ENCODE data around the gene OSBPL2.

OSBPL2 gene

DNA sequence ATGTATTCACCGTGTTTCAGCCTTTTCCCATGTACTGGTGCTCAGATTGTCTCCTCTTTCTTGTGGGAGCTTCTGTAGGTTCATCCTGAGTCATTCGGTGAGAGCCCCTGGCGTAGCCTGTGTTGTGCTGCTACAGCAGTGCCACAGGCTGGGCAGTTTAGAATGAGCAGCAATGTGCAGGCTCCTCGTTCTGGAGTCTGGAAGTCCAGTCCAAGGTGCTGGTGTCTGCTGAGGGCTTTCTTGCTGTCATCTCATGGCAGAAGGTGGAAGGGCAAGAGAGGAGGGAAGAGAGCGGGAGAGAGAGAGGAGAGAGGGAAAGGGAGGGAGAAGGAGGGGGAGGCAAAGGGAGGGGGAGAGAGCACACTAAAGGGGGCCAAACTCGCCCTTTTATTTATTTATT, 15.1 kb downstream of the OSBPL2 start:
- DNase-seq (ENCODE audit: low read depth in 4 of 4, low spot score in 1 of 4), result no peak

DNA sequence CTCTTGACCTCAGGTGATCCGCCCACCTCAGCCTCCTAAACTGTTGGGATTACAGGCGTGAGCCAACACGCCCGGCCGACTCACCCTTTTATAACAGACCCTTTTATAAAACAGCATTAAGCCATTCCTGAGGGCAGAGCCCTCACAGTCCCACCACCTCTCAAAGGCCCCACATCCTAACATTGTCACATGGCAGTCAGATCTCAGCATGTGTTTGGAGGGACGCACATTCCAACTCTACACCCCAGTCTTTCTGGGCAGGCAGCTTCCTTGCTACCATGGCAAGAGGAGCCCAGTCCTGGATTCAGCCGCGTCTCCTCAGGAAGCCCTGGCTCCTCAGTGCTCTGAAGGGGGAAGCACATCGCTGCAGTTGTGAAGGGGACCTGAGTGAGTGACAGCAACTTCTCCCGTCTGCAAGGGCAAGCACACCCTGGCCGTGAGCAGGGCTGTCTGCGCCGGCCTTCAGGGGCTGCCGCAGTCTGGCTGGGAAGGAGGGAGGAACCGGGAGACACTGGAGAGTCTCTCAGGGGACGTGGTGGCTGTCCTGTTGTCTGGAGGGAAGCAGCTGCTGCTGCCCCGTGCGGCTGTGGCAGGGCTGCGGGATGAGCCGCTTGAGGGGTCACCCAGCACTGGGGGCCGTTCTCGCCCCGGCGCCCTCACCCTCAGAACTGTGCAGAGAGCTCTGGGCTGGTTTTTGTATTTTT, 15.9 kb downstream of the OSBPL2 start:
- no peak for DNase-seq (ENCODE audit: low read depth in 4 of 4, low spot score in 1 of 4)

DNA sequence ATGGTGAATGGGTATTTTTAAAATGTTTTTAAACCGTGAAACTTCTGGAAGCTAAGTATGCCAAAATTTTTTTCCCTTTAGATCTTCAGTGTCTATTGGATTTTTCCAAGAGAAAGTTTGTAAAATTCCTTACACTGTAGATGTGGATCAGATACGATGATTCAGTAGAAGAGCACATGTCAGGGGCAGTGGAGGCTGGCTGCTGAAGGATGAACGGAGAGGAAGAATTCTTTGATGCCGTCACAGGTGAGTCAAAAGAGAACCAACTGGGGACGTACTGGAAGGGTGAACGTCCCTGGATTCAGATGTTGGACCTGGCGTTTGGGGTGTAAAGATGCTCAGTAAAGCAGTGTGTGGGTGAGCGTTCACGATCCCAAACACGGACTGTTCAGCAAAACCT, 17.7 kb downstream of the OSBPL2 start:
- no peak for DNase-seq (ENCODE audit: low read depth in 4 of 4, low spot score in 1 of 4)

DNA sequence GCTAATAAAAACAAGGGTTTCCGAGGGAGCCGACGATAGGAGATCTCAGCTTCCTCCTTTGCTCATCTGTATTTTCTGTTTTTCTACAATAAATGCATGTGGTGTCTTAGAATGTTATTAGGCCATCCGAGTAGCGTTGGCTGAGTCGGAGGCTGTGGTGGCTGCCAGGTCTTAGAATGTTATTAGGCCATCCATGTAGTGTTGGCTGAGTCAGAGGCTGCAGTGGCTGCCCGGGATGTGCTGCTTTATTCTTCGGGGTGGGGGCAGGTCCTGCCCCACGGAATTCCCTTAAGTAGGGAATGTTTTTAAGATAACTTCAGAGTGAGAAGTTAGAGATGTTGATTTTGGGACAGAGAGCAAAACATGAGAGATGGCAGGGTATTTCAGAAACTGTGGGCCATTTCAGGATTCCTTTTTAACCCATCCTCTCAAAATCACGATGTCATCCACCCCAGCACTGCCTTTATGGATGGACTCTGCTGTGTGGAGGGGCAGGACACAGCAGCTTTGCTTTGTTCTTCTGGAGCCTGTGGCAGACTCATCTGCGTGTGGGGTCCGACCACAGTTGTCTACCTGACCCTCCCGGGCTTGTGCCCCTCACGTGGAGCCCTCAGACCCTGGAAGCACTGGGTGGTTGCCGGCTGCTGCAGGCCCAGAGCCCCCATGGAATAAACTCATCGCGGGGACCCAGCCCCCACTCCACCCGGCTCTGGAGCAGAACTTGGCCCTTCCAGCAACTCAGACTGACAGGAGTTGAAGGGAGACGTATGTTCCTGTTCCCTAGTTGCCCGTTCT, 20.4 kb downstream of the OSBPL2 start:
- no peak for DNase-seq (ENCODE audit: low read depth in 4 of 4, low spot score in 1 of 4)

DNA sequence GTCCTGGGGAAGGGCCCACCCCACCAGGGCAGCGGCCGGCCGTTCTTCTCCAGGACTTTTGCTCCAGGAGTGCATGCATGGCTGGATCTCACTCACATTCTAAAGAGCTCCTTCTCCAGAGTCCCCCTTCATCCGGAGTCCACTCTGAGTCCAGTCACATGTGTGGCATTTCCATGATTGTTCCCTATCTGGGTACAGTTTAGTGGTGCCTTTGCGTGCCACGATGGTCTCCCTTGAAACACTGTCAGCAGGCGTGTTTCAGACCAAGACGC, 20.9 kb downstream of the OSBPL2 start:
- no peak for DNase-seq (ENCODE audit: low read depth in 4 of 4, low spot score in 1 of 4)

DNA sequence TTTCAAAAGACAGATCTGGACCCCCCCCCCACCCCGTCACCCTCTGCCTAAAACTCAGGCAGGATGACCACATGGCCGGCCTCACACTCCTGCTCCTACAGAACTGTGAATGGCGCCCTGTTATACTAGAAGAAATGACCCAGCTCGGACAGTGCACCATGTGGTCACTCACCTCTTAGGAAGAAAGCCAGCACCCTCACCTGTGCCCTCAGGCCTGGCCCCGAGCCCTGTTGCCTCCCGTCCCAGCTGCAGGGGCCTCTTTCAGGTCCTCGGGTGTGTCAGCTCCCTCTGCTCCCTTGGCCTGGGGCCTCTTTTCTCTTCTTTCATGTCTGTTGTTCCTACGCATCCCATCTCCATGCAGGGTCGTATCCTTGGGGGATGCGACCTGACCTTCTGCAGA, 23.7 kb downstream of the OSBPL2 start:
- no peak for DNase-seq (ENCODE audit: low read depth in 4 of 4, low spot score in 1 of 4)

DNA sequence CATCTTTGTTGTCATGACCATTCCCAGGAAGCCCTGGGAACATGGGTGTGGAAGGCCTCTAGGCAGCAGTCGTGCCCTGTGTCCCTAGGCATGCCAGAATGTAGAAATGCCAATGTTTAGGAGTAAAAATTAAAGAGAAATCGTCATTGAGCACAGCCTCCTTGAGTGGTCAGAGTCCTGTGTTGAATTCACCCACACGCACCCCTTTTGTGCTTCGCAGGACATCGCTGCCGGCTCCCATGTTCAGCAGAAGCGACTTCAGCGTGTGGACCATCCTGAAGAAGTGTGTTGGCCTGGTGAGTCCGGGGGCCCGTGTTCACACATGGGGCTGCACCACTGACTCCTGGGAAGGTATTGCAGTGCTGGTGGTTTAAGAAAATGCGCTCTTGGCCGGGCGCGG, 25.1 kb downstream of the OSBPL2 start:
- DNase-seq (ENCODE audit: low read depth in 4 of 4, low spot score in 1 of 4), result no peak

DNA sequence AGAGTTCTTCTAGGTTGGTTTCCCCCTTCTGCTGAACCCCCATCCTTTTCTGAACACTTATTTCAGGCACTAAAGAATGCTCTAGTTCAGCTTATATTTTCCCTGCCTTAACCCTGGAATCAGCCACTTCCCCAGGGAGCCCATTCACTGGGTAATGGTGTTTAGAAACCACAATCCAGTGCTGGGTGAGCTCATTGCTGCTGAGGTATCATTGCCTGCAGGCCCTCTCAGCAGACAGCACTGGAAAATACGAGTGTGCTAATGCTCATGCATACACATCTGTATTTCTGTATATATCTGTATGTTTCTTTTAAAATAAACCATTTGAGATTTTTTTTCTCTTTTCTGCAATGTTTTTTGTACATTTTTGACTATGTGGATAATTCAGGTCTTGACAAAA, 27.0 kb downstream of the OSBPL2 start:
- no peak for DNase-seq (ENCODE audit: low read depth in 4 of 4, low spot score in 1 of 4)

DNA sequence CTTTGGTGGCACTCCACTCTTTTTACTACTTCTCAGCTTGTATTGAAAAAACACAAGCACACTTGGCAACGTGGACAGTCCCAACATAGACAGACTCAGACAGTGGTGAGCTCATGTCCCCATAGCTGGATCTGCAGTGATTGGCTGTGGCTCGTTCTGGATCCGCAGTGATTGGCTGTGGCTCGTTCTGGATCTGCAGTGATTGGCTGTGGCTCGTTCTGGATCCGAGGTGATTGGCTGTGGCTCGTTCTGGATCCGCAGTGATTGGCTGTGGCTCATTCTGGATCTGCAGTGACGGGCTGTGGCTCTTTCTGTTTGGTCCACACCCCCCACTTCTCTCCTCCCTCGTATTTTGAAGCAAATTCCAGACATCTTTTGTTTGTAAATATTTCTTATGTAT, 28.0 kb downstream of the OSBPL2 start:
- DNase-seq (ENCODE audit: low read depth in 4 of 4, low spot score in 1 of 4), result no peak

DNA sequence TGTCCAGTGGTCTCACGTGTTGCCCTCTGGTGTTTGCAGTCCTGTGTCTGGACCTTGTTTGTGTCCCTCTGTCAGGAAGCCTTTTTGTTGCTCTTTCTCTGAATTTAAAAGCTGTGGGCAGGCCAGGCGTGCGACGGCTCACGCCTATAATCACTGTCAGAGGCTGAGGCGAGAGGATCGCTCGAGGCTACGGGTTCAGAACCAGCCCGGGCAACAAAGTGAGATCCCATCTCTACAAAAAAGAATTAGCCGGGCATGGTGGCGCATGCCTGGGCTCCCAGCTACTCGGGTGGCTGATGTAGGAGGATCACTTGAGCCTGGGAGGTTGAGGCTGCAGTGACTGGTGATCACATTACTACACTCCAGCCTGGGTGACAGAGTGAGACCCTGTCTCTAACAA, 28.5 kb downstream of the OSBPL2 start:
- DNase-seq (ENCODE audit: low read depth in 4 of 4, low spot score in 1 of 4), result no peak

DNA sequence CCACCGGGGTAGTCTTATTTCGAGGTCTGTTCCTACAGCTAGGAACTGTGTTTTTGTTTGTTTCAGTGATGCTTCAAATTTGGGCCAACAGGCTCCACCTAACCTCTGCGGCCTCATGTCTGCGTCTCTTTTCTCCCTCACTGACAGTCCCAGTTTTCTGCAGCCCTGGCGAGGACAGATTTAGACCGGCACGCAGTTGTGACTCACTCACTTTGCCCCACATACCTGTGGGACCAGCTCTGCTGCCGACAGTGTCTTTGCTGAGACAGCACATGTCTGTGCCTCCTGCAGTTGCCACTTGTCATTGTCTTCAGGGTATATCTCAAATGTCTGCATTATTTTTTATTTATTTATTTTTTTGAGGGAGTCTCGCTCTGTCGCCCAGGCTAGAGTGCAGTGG, 29.2 kb downstream of the OSBPL2 start:
- DNase-seq (ENCODE audit: low read depth in 4 of 4, low spot score in 1 of 4), result no peak

DNA sequence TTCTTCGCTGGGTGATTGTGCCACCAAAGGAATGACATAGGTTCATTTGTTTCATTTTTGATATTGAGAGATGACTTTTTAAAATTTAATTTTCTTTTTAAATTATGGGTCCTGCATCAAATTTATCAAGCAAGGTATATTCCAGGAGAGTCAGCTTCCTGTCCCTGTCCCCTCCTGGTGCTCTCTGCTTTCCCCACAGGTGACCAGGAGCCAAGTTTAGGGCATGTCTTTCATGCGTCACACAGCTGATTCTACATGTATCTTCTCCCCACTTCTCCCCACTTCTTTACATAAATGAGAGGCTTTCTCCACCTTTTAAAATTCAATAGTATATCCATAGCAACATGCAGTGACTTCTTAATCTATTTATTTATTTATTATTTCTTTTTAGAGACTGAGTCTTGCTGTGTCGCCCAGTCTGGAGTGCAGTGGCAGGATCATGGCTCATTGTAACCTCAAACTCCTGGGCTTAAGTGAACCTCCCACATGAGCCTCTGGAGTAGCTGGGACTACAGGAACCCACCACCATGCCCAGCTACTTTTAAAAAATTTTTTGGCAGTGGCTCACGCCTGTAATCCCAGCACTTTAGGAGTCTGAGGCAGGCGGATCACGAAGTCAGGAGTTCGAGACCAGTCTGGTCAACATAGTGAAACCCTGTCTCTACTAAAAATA, 30.0 kb downstream of the OSBPL2 start:
- DNase-seq (ENCODE audit: low read depth in 4 of 4, low spot score in 1 of 4), result no peak

DNA sequence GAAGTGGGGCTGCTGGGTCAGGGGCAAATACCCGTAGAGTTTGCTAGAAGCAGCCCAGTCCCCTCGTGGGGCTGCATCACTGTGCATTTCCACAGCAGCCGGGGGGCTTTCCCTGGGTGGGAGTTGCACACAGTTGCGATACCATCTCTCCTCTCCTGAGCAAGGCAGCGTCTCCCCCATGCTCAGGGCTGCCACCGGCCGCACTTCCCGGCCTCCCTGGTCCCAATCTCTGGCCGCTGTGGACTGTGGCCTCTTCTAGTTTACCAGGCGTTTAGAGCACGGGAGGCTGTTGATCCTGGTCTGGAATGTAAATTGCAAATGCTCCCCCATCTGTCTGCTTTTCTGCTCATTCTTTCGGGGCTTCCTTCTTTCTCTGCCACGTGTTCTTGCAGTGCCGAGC, 31.1 kb downstream of the OSBPL2 start:
- DNase-seq (ENCODE audit: low read depth in 4 of 4, low spot score in 1 of 4), result no peak

DNA sequence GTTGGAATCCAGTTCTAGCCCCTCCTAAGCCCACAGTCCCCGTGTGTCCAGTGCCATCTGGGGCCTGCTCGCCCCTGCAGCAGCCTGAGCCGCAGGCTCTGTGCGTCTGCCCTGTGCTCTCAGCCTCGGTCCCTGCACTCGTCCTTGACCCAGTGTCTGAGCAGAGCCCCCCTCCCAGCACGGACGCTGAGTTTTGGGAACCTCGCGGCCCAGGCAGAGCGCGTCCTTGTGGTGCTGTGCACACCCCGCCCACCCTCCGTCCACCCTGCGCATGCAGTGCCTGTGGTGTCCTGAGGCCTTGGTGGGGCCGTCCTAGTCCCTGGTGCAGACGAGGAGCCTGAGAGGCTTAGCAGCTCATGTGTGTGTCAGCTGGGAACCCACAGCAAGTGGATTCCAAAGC, 31.6 kb downstream of the OSBPL2 start:
- no peak for DNase-seq (ENCODE audit: low read depth in 4 of 4, low spot score in 1 of 4)

DNA sequence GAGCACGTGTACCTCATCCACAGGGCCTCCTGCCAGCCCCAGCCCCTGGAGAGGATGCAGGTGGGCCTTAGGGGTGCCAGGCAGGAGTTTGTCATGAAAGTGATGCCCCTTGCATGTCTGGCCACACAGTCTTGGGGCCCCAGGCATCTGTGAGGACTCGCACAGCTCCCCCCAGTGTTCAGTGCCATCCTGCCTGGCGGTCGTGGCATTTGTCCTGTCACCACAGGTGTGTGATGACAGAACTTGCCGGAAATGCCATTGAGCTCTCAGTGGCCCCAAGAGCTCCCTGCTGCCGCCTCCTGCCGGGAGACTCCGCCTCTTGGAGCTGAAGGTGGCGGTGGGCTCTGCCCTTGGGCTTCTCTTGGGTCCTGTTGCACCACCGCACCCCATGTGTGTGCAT, 33.9 kb downstream of the OSBPL2 start:
- no peak for DNase-seq (ENCODE audit: low read depth in 4 of 4, low spot score in 1 of 4)

DNA sequence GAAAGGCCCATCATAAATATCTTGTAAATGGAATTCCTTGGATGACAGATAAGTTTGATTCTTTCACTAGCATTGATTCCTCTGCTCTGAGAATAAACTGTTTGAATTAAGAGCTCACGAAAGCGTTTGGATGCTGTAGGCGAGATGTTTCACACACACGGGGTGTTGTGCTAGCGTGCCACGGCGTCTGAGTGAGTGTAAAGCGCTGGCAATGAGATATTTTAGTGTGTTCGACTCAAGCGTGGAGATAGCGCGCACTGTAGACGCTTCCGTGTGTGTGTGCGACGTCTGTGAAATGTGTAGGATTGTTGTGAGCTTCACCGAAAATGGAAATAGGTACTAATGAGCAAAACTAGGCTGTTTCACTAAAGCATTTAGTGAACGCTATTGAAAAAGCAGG, 35.1 kb downstream of the OSBPL2 start:
- DNase-seq (ENCODE audit: low read depth in 4 of 4, low spot score in 1 of 4), result no peak

DNA sequence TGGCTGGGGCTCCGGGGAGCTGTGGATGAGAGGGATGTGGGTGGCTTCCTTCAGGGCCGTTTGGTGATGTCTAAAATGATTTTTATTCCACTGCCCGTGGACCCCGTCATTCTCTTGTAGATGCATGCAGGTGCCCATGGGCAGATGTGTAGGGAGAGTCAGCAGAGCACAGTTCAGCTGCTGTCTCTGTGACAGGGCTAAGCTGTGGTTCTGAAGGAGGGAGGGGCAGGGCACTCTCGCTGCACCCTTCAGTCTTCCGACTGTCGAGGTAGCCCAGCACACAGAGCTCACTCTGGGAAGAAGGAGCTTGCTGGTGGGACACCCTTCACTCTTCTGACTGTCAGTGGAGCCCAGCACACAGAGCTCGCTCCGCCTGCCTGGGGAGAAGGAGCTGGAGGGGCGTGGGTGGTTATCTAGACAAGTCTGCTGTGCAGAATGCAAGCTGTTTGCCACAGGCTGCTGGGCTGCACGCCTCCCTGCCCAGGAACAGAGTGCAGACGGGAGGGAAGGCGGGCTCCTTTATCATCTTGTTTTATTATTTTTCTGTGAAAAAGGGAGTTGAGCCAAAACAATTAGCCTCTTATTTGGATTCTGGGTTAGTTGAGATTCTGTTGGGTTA, 36.1 kb downstream of the OSBPL2 start:
- DNase-seq (ENCODE audit: low read depth in 4 of 4, low spot score in 1 of 4), result no peak

DNA sequence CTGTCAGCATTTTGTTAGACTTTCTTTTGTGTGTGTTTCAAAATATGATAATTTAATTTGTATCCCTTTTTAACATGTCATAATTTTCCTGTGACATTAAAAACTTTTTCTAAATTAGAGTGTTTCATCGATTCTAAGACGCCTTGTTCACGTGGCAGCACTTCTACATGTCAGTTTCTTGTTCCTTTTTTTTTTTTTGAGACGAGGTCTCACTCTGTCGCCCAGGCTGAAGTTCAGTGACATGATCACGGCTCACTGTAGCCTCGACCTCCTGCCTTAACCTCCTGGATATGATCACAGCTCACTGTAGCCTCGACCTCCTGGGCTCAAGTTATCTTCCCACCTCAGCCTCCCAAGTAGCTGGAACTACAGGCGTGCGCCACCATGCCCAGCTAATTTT, 36.9 kb downstream of the OSBPL2 start:
- no peak for DNase-seq (ENCODE audit: low read depth in 4 of 4, low spot score in 1 of 4)

DNA sequence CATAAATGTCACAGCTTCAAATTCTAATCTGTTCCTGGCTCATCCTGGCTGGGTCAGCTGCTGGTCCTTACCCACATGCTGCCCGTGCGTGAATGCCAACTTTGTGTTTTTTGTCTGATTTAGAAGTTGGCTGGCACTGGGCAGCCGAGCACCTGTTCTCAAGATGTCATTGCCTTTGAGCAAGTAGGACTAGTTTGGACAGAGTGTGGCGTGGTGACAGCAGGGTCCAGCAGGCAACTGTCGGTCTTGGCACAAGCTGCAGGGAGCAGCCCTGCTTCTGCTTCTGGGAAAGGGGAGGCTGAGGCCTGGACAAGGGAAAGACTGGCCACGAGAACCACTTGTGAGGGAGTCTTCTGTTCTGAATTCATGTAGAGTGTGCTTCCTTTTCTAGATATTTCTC, 38.1 kb downstream of the OSBPL2 start:
- no peak for DNase-seq (ENCODE audit: low read depth in 4 of 4, low spot score in 1 of 4)

DNA sequence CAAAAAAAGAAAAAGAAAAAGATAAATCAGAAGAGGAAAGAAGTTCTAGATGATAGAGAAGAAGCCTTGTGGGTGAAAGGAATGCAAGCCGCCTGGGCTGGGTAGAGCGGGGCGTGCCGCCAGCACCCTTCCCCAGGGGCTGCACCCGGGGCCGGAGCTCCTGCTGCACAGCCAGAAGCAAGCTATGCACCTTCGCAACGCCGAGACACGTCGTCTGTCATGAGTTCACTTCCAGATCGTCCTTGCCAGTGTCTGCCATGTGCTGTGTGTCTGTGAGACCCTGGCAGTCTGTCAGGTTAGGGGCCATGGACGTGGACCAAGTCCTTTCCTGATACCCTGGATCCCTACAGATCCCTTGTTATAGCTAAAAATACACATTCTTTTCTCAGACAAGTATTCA, 38.9 kb downstream of the OSBPL2 start:
- no peak for DNase-seq (ENCODE audit: low read depth in 4 of 4, low spot score in 1 of 4)

DNA sequence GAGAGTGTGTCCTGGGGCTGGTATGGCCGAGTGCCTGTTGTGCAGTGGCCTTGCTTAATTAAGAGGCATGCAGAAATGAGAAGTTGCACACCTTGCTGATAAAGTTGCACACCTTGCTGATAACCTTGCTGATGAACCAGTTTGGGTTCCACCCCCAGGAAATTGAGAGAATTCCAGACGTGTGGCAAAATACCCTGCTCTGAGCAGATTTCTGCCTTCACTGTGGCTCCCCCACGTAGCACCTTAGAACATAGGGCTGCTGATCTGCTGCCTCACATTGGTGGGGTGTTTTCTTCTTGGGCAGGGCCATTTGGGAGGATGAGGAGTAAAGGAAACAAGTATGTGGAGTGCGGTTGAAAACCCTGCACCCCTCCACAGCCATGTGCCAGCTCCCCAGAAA, 42.0 kb downstream of the OSBPL2 start:
- no peak for DNase-seq (ENCODE audit: low read depth in 4 of 4, low spot score in 1 of 4)
